Muscle layer of colon (tissue), 2 donors: ENCODE data around the gene ACKR1.

Experiments
- H3K27ac ChIP-seq: one replicate; pipeline ENCODE4 v1.7.0; 2013; ENCODE audit warnings: low read depth, mild to moderate bottlenecking, low read length, moderate library complexity
- H3K27me3 ChIP-seq, 2 donors: one replicate each; pipeline ENCODE4 v1.7.0; 2013; ENCODE audit warnings: low read length in 2 of 2, mild to moderate bottlenecking in 2 of 2; ENCODE audit not compliant: insufficient read depth in 2 of 2, control insufficient read depth in 1 of 2
- H3K36me3 ChIP-seq: one replicate; pipeline ENCODE4 v1.7.0; 2013; ENCODE audit warnings: mild to moderate bottlenecking, low read length; ENCODE audit not compliant: insufficient read depth
- H3K4me1 ChIP-seq: one replicate; pipeline ENCODE4 v1.7.0; 2013; ENCODE audit warnings: mild to moderate bottlenecking, low read length; ENCODE audit not compliant: insufficient read depth
- H3K4me3 ChIP-seq, 2 donors: one replicate each; pipeline ENCODE4 v1.7.0; 2013; ENCODE audit warnings: low read length in 2 of 2, low read depth in 1 of 2, mild to moderate bottlenecking in 1 of 2, moderate library complexity in 1 of 2
- H3K9ac ChIP-seq: one replicate; pipeline ENCODE4 v1.7.0; 2013; ENCODE audit warnings: low read length
- H3K9me3 ChIP-seq: one replicate; pipeline ENCODE4 v1.7.0; 2013; ENCODE audit warnings: mild to moderate bottlenecking, low read length
- donor health status: abdominal sarcoma.
- donor health status: Adenocarcinoma of cecum.

ACKR1 gene

DNA sequence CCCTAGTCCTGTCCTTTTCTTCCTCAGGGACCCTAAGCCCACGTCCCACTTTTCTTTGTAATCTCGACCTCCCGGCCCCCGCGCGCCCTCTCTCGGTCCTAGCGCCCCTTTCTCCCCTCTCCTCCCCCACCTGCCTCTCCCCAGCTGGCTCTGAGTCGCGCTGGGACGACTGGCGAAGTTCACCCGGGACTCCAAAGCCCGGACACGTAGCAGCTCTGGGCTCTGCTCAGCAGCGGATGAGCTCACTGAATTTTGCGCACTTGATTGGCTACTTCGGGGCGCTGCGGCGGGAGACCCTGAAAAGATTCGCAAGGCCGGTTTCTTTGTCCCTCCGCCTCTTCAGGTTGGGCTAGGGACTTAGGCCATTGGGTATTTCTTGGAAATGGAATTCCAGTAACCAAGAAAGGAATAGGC lies 16.3 kb upstream of the ACKR1 start:
- Histone ChIP-seq H3K27me3 (peaks cover 0 to 18% of the 10 kb centered on the region in 2 donors), H3K4me3 (peak overlapping the region; percentile 26 to 32)

GRCh38 chr1:159190441-159190840 lies 14.2 kb upstream of the ACKR1 start:
- Histone ChIP-seq H3K4me3 (no peak overlapping the region), H3K27me3 (peaks cover 0 to 18% of the 10 kb centered on the region in 2 donors), H3K4me1 (no peaks in the 10 kb centered on the region), H3K9ac (no peak overlapping the region), H3K27ac (no peak overlapping the region), H3K9me3 (no peaks in the 10 kb centered on the region), H3K36me3 (no peaks in the 10 kb centered on the region)

More for the DNA sequence above, 16.3 kb upstream of the ACKR1 start:
- H3K9ac ChIP-seq = no peak overlapping the region
- H3K9me3 ChIP-seq = no peaks in the 10 kb centered on the region
- no peaks in the 10 kb centered on the region for H3K36me3 ChIP-seq
- no peaks in the 10 kb centered on the region for H3K4me1 ChIP-seq
- H3K27ac ChIP-seq = no peak overlapping the region

DNA sequence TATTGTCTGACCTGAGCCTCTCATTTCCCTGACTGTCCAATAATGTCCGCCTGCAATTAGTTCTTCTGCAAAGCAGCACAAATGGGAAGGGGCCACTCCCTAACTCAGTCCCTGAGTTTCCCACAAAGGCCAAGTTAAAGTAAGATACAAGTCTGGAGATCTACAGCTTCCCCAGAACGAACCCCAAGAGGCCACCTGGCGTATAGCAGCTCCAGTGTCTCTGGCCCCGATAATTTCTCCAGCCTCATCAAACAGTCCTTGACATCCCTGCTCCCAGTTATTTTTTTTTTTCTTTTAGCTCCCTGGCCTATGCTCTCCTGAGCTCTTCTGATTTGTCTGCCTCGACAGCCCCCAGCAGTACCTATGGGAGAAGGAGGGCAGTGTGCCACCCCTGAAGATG lies 8.1 kb upstream of the ACKR1 start:
- Histone ChIP-seq H3K4me3 (no peak overlapping the region), H3K9me3 (no peaks in the 10 kb centered on the region), H3K27ac (no peak overlapping the region), H3K36me3 (no peaks in the 10 kb centered on the region), H3K4me1 (no peaks in the 10 kb centered on the region), H3K27me3 (no peaks in the 10 kb centered on the region), H3K9ac (no peak overlapping the region)

DNA sequence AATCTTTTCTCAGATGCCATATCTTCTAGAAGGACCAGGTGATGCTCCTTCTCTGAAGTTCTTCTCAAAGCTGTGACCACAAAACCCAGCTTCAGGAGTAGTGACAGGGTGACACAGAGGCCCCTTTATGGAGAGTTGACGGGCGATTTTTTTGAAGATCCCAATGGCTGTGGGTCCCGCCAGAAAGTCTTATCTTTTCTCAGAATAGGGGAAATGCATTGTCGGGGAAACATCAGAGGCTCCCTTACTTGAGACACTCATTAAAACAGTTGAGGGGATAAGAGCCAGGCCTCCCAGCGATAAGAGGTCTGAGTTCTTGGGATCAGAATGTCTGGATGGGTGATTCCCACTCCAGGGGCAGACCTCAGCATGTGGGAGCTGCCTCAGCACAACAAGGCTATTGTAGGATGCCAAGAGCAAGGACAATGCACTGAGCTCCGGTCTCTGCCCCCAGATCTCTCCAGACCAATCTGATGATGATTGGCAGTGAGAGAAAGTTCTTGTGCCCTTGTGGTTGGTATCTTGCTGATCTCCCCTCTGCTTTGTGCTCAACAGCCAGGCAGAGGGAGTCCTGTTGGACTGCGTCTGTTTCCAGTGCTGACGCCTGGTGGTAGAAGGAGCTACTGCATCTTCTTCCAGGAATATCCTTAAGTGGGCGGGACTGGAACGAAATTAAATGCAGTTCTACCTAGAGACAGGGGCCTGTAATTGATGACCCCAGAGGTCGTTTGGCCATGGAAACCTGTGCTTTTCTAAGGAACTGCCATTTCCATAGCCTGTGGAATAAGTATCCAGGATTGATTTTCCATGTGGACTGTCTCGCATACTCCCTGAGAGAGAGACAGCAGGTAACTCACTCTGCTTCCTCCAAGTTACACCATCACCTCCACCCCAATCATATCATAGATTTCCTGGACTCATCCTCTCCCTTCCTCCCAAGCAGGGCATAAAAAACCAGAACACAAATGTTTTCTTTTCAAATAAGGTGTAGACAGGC lies 6.8 kb upstream of the ACKR1 start:
- no peaks in the 10 kb centered on the region for H3K9me3 ChIP-seq
- no peaks in the 10 kb centered on the region for H3K27me3 ChIP-seq
- no peak overlapping the region for H3K27ac ChIP-seq
- no peaks in the 10 kb centered on the region for H3K36me3 ChIP-seq
- H3K4me1 ChIP-seq = no peaks in the 10 kb centered on the region
- H3K4me3 ChIP-seq = no peak overlapping the region
- H3K9ac ChIP-seq = no peak overlapping the region

DNA sequence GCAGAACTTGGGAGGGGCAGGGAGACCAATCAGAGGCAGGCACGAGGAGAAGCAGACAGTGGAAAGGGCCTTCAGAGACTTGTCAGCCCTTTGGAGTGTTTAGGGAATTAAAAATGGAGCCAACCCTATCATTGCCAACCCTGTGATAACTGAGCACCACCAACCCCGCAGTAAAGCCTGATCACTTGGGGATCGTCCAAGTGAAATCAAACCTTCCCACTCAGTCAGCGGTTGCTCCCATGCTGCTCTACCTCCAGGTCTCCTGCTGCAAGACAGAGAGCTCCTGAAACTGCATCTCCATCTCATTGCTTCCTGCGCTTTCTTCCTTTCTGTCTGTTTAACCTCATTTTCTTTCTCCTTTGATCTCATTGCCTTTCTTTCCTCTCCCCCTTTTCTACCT lies 4.8 kb upstream of the ACKR1 start:
- H3K36me3 ChIP-seq = no peaks in the 10 kb centered on the region
- no peak overlapping the region for H3K27ac ChIP-seq
- H3K27me3 ChIP-seq = peaks cover 0 to 4% of the 10 kb centered on the region in 2 donors
- H3K4me3 ChIP-seq = no peak overlapping the region
- H3K9me3 ChIP-seq = no peaks in the 10 kb centered on the region
- H3K4me1 ChIP-seq = no peaks in the 10 kb centered on the region
- no peak overlapping the region for H3K9ac ChIP-seq

- Histone ChIP-seq H3K27me3 (peaks cover 0 to 8% of the 10 kb centered on the region in 2 donors), H3K4me3 (no peak overlapping the region), H3K36me3 (no peaks in the 10 kb centered on the region), H3K9me3 (no peaks in the 10 kb centered on the region), H3K4me1 (no peaks in the 10 kb centered on the region), H3K9ac (no peak overlapping the region), H3K27ac (no peak overlapping the region)
These were observed 3.9 kb upstream of the ACKR1 start for GRCh38 chr1:159200769-159201168.

GRCh38 chr1:159201642-159202041 lies 3.0 kb upstream of the ACKR1 start:
- peaks cover 4% of the 10 kb centered on the region for H3K4me1 ChIP-seq
- H3K4me3 ChIP-seq = no peak overlapping the region
- no peak overlapping the region for H3K27ac ChIP-seq
- no peaks in the 10 kb centered on the region for H3K36me3 ChIP-seq
- peaks cover 0 to 12% of the 10 kb centered on the region in 2 donors for H3K27me3 ChIP-seq
- H3K9ac ChIP-seq = no peak overlapping the region
- H3K9me3 ChIP-seq = no peaks in the 10 kb centered on the region

DNA sequence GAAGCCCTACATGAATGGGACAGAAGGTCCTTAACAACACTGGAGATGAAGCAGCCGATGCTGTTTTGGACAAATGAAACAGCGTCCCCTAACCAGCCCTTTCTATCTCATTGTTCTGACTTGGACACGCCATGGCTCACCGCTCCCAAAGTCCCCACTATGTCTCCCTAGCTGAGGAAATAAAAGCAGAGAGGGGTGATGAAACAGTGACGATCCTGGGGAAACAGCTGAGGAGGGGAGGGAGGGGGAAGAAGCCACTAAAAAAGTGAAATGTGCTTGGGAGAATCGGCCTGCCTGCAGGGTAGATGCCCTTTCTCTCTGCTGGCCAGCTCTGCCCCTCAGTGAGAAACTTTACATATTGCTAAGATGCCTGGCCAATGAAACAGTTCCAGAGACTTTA lies 1.1 kb upstream of the ACKR1 start:
- Histone ChIP-seq H3K27me3 (peaks cover 0 to 19% of the 10 kb centered on the region in 2 donors), H3K4me3 (no peak overlapping the region), H3K27ac (no peak overlapping the region), H3K9me3 (no peaks in the 10 kb centered on the region), H3K4me1 (peaks cover 6% of the 10 kb centered on the region), H3K36me3 (no peaks in the 10 kb centered on the region), H3K9ac (no peak overlapping the region)

DNA sequence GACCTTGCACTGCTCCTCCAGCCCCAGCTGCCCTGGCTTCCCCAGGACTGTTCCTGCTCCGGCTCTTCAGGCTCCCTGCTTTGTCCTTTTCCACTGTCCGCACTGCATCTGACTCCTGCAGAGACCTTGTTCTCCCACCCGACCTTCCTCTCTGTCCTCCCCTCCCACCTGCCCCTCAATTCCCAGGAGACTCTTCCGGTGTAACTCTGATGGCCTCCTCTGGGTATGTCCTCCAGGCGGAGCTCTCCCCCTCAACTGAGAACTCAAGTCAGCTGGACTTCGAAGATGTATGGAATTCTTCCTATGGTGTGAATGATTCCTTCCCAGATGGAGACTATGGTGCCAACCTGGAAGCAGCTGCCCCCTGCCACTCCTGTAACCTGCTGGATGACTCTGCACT lies 550 bp downstream of the ACKR1 start:
- H3K27me3 ChIP-seq = peaks cover 0 to 24% of the 10 kb centered on the region in 2 donors
- H3K9me3 ChIP-seq = no peaks in the 10 kb centered on the region
- no peaks in the 10 kb centered on the region for H3K36me3 ChIP-seq
- H3K4me1 ChIP-seq = peaks cover 6% of the 10 kb centered on the region
- no peak overlapping the region for H3K4me3 ChIP-seq
- no peak overlapping the region for H3K9ac ChIP-seq
- H3K27ac ChIP-seq = no peak overlapping the region

- H3K27me3 ChIP-seq = peaks cover 0 to 26% of the 10 kb centered on the region in 2 donors
- peaks cover 6% of the 10 kb centered on the region for H3K4me1 ChIP-seq
- no peak overlapping the region for H3K27ac ChIP-seq
- H3K9me3 ChIP-seq = no peaks in the 10 kb centered on the region
- no peak overlapping the region for H3K9ac ChIP-seq
- no peak overlapping the region for H3K4me3 ChIP-seq
- H3K36me3 ChIP-seq = no peaks in the 10 kb centered on the region
These were observed 1.4 kb downstream of the ACKR1 start for GRCh38 chr1:159206110-159206509.

- no peaks in the 10 kb centered on the region for H3K36me3 ChIP-seq
These were observed 2.4 kb downstream of the ACKR1 start for GRCh38 chr1:159207080-159207479.

DNA sequence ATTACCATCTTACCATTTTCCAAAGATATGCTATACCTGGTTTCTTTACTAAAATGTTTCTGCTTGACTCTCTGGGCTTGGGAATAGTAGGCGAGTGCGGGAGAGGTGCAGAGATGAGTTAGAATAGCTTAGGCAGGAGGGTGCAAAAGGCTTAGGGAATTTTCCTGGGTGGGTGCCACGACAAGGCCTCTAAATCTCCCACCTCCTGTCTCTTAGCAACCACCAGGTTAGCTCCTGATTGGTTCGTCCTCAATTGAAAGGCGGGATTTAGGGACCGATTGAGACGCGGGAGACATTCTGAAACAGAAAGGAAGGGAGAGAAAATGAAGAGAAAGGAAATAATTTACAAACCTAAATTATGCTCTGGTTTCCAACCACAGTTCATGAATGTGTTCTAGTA lies 3.1 kb downstream of the ACKR1 start:
- Histone ChIP-seq H3K27ac (no peak overlapping the region), H3K36me3 (no peaks in the 10 kb centered on the region), H3K4me3 (no peak overlapping the region), H3K27me3 (peaks cover 0 to 39% of the 10 kb centered on the region in 2 donors), H3K9ac (no peak overlapping the region), H3K4me1 (peaks cover 6% of the 10 kb centered on the region), H3K9me3 (no peaks in the 10 kb centered on the region)

More at GRCh38 chr1:159207080-159207479, 2.4 kb downstream of the ACKR1 start:
- H3K27ac ChIP-seq = no peak overlapping the region
- H3K27me3 ChIP-seq = peaks cover 0 to 35% of the 10 kb centered on the region in 2 donors
- no peak overlapping the region for H3K9ac ChIP-seq
- H3K9me3 ChIP-seq = no peaks in the 10 kb centered on the region
- peaks cover 6% of the 10 kb centered on the region for H3K4me1 ChIP-seq
- H3K4me3 ChIP-seq = no peak overlapping the region
